Brain microvascular endothelial cell (primary cell): ENCODE measurements around the gene CLBA1.

Source experiments
- DNase-seq: peaks from one replicate; pipeline ENCODE4 v3.0.0-alpha.2; 2020
- H3K27ac ChIP-seq: fragments of 250-450 bp; sonication (Bioruptor Pico); 2 replicates; pipeline ENCODE4 v1.5.1; 2020; ENCODE audit warnings: mild to moderate bottlenecking, moderate library complexity
- H3K27me3 ChIP-seq: fragments of 250-450 bp; sonication (Bioruptor Pico); replicated peaks from 2 replicates; pipeline ENCODE4 v1.5.1; 2020; ENCODE audit warnings: mild to moderate bottlenecking
- H3K36me3 ChIP-seq: fragments of 250-450 bp; sonication (Bioruptor Pico); replicated peaks from 2 replicates; pipeline ENCODE4 v1.5.1; 2020; ENCODE audit warnings: mild to moderate bottlenecking
- H3K4me3 ChIP-seq: 2 replicates; pipeline ENCODE4 v1.5.1; 2011; ENCODE audit warnings: low read depth, mild to moderate bottlenecking, control low read depth, low read length, moderate library complexity
- in situ Hi-C: cut with HindIII; loops from 2 replicates; pipeline ENCODE4 v1.10.0; 2017; ENCODE audit warnings: low sequenced_read_pairs, low pct_ligation_motif_present
- TF ChIP-seq, protein P1 (sequence below): IDR thresholded peaks from 2 replicates; pipeline ENCODE4 v1.5.1; 2011; ENCODE audit warnings: low read depth, mild to moderate bottlenecking, moderate library complexity, low read length, control low read depth, inconsistent platforms; ENCODE audit errors: missing control alignments

CLBA1 gene

DNA sequence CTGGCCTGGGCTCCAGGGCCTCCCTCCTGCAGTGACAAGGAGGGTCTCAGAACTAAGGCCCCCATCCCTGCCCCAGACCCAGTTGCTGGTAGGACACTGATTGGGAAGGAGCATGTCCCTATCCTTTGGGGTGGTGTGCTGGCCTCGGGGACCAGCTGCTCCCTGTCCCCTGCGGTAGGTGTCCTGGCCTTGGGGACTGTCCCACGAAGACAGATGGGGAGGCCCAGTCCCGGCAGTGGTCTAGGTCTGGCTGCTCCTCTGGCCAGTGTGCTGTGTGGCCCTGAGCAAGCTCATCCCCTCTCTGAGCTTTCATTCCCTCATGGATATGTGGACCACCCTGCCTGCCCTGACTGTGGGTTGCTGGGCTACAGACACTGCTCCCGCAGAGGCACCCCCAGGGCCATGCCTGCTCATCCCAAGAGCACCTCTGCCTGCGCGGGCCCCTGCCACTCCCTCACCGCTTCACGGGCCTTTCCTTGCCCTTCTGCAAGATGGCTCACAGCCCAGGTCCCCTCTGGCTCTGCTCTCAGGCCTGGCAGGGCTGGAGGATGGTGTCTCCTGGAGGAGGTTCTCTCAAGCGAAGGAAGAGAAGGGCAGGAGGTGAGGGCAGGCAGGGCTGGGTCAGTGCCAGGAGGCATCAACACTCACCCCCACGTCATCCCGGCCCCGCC lies 19.9 kb upstream of the CLBA1 start:
- H3K27me3 ChIP-seq: no peaks in the 10 kb centered on the region
- in situ Hi-C loops: no loop called here
- DNase-seq: no peak

DNA sequence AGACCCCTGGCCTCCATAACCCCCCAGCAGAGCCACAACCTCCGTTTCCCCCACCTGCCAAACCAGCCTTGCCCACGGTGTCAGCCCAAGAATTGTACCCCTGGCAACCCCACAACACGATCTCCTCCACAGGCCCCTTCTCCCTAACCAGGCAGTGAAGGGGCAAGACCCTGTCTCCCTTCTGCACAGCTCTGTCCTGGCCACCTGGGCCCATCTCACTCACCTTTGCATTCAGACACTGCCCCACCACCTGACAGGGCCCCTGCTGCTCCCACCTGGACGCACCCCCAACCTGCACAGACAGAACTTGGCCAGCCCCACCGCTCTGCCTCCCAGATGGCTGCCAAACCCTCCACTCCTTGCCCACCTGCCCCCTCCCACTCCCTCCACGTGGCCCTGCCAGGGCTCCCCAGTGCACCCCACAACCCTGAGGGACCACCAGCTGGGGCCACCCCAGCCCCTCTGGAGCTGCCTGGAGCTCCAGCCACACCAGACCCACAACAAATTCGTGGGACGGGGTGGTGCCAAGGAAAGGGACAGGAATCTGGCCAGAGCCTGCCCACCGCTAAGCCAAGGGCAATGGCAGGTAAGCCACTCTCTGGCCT lies 19.2 kb upstream of the CLBA1 start:
- H3K4me3 ChIP-seq: no peak overlapping the region
- no peak overlapping the region for H3K27ac ChIP-seq
- H3K36me3 ChIP-seq: no peaks in the 10 kb centered on the region
- DNase-seq: no peak
- in situ Hi-C loops: no loop called here
- TF ChIP-seq, protein P1, sequence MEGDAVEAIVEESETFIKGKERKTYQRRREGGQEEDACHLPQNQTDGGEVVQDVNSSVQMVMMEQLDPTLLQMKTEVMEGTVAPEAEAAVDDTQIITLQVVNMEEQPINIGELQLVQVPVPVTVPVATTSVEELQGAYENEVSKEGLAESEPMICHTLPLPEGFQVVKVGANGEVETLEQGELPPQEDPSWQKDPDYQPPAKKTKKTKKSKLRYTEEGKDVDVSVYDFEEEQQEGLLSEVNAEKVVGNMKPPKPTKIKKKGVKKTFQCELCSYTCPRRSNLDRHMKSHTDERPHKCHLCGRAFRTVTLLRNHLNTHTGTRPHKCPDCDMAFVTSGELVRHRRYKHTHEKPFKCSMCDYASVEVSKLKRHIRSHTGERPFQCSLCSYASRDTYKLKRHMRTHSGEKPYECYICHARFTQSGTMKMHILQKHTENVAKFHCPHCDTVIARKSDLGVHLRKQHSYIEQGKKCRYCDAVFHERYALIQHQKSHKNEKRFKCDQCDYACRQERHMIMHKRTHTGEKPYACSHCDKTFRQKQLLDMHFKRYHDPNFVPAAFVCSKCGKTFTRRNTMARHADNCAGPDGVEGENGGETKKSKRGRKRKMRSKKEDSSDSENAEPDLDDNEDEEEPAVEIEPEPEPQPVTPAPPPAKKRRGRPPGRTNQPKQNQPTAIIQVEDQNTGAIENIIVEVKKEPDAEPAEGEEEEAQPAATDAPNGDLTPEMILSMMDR: no peak
- no peaks in the 10 kb centered on the region for H3K27me3 ChIP-seq

More for the DNA sequence above, 19.9 kb upstream of the CLBA1 start:
- H3K27ac ChIP-seq: no peak overlapping the region
- H3K36me3 ChIP-seq: no peaks in the 10 kb centered on the region
- no peak overlapping the region for H3K4me3 ChIP-seq
- TF ChIP-seq, protein P1: no peak

DNA sequence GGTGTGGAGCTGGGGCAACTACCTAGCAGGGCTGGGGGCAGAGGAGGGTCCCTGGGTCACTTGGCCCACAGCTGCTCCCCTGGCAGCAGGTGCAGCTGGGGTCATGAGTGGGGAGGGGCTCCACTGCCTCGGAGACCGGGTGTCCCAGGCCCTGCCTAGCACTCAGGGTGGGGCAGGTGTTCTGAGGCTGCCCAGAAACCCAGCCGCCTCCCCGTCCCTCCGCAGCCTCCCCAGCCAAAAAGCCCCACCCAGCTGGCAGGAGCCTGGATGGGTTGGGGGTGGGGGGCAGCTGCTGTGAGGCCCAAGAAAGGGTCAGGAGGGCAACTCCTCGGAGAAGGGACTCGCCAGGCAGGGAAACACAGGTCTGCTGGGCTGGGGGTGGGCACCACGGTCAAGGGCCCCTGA lies 18.6 kb upstream of the CLBA1 start:
- H3K27ac ChIP-seq: no peak overlapping the region
- no peaks in the 10 kb centered on the region for H3K36me3 ChIP-seq
- H3K4me3 ChIP-seq: no peak overlapping the region
- DNase-seq: no peak
- TF ChIP-seq, protein P1: no peak
- in situ Hi-C loops: no loop called here
- H3K27me3 ChIP-seq: no peaks in the 10 kb centered on the region

DNA sequence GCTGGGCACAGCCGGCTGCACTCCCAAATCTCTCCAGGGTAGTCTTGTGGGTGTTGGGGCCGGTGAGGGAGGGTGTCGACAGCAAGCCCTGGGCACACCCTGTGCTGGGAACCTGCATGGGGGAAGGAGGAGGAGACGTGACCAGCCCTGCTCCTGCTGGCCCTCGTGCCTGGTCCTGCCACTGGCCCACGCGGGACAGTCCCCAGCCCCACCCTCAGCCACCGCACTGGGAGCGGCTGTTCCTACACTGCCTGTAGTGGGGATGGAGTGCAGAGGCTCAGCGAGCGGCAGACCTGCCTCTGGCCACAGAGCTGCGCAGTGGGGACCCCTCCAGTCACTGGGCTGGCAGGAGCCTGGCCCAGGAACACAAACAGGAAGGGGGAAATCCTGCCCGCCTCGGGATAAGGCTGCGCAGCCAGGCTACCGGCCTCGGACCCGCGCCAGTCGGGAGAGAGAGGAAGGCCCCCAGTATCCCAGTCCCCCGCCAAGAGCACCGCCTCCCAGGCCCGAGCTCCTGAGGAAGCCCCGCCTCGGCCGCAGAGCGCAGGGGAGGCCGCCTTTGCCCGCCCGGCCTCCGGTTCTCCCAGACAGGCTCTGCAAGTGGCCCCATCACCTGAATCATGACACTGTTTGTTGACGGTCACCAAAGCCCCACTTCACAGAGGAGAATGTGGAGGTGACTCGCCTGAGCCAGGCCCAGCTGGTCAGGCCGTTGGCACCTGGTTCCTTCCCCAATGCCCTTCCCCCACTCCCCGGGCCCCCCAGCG lies 18.0 kb upstream of the CLBA1 start:
- no peak overlapping the region for H3K27ac ChIP-seq
- H3K36me3 ChIP-seq: no peaks in the 10 kb centered on the region
- DNase-seq: no peak
- H3K27me3 ChIP-seq: no peaks in the 10 kb centered on the region
- H3K4me3 ChIP-seq: peak overlapping the region; percentile 39
- TF ChIP-seq, protein P1: no peak
- in situ Hi-C loops: no loop called here

DNA sequence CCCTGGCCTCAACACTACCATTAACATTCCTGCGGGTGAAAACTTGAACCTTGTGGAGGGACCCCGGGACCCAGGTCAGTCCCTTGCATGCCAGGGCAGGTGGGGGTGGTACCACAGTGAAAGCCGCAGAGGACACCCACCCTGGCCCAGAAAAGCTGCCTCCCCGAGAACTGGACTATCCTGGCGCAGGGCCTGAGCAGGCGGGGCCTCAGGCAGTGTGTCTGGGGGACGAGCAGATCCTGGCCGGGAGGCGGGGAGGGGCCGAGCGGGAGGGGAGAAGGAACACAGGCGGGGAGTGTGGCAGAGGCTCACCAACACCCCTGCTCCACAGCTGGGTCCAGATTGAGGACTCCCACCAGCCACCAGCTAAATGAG lies 17.4 kb upstream of the CLBA1 start:
- DNase-seq: no peak
- in situ Hi-C loops: no loop called here
- peak overlapping the region; percentile 39 for H3K4me3 ChIP-seq
- no peaks in the 10 kb centered on the region for H3K36me3 ChIP-seq
- TF ChIP-seq, protein P1: no peak
- no peak overlapping the region for H3K27ac ChIP-seq
- no peaks in the 10 kb centered on the region for H3K27me3 ChIP-seq
